ENCODE data around the gene NUBPL.

GRCh38 chr14:31677052-31677451 is 115.8 kb downstream of the NUBPL start:
- TF ChIP-seq EZH2phosphoT487 (IDR thresholded peaks at IDR 0.05; ENCODE audit: borderline replicate concordance, low read length) (no peak), CTCF (IDR thresholded peaks at IDR 0.05; ENCODE audit: low read depth, low read length, poor library complexity, severe bottlenecking) (no peak)

Measured in DOHH2 (cell line).